ENCODE data around the gene DLGAP1. TPM values are rescaled to one million over a fixed set of nuclear protein-coding genes. Genes with fewer than 3 reads are reported as not detected.

The DLGAP1 gene
- polyA plus RNA-seq, 1 of the 3 experiments (the other 2 are of a cell fraction): not detected

DNA sequence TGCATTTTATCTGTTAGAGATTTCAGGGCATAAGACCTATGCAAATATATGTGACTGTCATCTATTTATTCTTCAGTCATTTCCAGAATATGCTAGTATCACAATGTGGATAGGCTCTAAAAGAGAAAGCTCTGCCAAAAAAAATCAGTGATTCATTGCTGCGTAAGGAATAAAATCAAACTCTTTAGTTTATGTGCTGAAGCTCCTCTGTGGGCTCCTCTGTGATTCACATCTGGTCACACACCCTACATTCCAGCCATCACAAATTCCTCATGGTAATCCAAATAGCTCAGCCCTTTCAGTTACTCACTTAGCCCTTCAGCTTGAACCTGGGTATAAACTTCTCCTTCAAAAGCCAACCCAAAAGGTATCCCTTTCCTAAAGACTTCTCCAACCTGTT lies 21.4 kb downstream of the DLGAP1 start:
- H3K4me1 ChIP-seq (ENCODE audit: control insufficient read depth in 1 of 2, insufficient read depth in 2 of 2, low read depth in 1 of 2, low read length in 1 of 2): no peaks in the 10 kb centered on the region; a peak in 1 of 4 replicates
- no peaks in the 10 kb centered on the region for H3K9me2 ChIP-seq
- no peaks in the 10 kb centered on the region for H3K9me3 ChIP-seq
- ChIA-PET CTCF (no interaction called here), POLR2A (no interaction called here)
- TF ChIP-seq GABPA (IDR thresholded peaks at IDR 0.05; ENCODE audit: low read depth): no peak
- no peak for TF ChIP-seq NFIC (IDR thresholded peaks at IDR 0.05; ENCODE audit: borderline replicate concordance)
- no peak for TF ChIP-seq FOSL2 (IDR thresholded peaks at IDR 0.05; ENCODE audit: borderline replicate concordance, low read depth)
- TF ChIP-seq GATA2 (CRISPR knock-in tag; IDR thresholded peaks at IDR 0.05): no peak
- TF ChIP-seq RCOR1 (IDR thresholded peaks at IDR 0.05; ENCODE audit: low read length): no peak
- no peak for TF ChIP-seq FOXM1 (IDR thresholded peaks at IDR 0.05; ENCODE audit: low read depth)
- TF ChIP-seq, protein P1, sequence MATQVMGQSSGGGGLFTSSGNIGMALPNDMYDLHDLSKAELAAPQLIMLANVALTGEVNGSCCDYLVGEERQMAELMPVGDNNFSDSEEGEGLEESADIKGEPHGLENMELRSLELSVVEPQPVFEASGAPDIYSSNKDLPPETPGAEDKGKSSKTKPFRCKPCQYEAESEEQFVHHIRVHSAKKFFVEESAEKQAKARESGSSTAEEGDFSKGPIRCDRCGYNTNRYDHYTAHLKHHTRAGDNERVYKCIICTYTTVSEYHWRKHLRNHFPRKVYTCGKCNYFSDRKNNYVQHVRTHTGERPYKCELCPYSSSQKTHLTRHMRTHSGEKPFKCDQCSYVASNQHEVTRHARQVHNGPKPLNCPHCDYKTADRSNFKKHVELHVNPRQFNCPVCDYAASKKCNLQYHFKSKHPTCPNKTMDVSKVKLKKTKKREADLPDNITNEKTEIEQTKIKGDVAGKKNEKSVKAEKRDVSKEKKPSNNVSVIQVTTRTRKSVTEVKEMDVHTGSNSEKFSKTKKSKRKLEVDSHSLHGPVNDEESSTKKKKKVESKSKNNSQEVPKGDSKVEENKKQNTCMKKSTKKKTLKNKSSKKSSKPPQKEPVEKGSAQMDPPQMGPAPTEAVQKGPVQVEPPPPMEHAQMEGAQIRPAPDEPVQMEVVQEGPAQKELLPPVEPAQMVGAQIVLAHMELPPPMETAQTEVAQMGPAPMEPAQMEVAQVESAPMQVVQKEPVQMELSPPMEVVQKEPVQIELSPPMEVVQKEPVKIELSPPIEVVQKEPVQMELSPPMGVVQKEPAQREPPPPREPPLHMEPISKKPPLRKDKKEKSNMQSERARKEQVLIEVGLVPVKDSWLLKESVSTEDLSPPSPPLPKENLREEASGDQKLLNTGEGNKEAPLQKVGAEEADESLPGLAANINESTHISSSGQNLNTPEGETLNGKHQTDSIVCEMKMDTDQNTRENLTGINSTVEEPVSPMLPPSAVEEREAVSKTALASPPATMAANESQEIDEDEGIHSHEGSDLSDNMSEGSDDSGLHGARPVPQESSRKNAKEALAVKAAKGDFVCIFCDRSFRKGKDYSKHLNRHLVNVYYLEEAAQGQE (IDR thresholded peaks at IDR 0.05; ENCODE audit: low read depth, low read length): no peak
- TF ChIP-seq, protein P2, sequence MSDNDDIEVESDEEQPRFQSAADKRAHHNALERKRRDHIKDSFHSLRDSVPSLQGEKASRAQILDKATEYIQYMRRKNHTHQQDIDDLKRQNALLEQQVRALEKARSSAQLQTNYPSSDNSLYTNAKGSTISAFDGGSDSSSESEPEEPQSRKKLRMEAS (IDR thresholded peaks at IDR 0.05; ENCODE audit: low read depth): no peak
- TF ChIP-seq JUND (IDR thresholded peaks at IDR 0.05): no peak
- no peak for TF ChIP-seq EZH2phosphoT487 (IDR thresholded peaks at IDR 0.05; ENCODE audit: borderline replicate concordance, low read depth)
- TF ChIP-seq, protein P3, sequence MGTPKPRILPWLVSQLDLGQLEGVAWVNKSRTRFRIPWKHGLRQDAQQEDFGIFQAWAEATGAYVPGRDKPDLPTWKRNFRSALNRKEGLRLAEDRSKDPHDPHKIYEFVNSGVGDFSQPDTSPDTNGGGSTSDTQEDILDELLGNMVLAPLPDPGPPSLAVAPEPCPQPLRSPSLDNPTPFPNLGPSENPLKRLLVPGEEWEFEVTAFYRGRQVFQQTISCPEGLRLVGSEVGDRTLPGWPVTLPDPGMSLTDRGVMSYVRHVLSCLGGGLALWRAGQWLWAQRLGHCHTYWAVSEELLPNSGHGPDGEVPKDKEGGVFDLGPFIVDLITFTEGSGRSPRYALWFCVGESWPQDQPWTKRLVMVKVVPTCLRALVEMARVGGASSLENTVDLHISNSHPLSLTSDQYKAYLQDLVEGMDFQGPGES (IDR thresholded peaks at IDR 0.05; ENCODE audit: low read depth, low read length): no peak
- no peak for TF ChIP-seq YY1 (IDR thresholded peaks at IDR 0.05; ENCODE audit: low read depth)
- TF ChIP-seq TEAD4 (IDR thresholded peaks at IDR 0.05; ENCODE audit: borderline replicate concordance, insufficient read depth): no peak
- no peak for TF ChIP-seq RFX5 (IDR thresholded peaks at IDR 0.05; ENCODE audit: low read length)
- TF ChIP-seq, protein P4, sequence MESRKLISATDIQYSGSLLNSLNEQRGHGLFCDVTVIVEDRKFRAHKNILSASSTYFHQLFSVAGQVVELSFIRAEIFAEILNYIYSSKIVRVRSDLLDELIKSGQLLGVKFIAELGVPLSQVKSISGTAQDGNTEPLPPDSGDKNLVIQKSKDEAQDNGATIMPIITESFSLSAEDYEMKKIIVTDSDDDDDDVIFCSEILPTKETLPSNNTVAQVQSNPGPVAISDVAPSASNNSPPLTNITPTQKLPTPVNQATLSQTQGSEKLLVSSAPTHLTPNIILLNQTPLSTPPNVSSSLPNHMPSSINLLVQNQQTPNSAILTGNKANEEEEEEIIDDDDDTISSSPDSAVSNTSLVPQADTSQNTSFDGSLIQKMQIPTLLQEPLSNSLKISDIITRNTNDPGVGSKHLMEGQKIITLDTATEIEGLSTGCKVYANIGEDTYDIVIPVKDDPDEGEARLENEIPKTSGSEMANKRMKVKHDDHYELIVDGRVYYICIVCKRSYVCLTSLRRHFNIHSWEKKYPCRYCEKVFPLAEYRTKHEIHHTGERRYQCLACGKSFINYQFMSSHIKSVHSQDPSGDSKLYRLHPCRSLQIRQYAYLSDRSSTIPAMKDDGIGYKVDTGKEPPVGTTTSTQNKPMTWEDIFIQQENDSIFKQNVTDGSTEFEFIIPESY (IDR thresholded peaks at IDR 0.05; ENCODE audit: borderline replicate concordance, low read depth): no peak
- no peak for TF ChIP-seq EP300 (IDR thresholded peaks at IDR 0.05; ENCODE audit: borderline replicate concordance in 1 of 2, low read depth in 1 of 2, low read length in 1 of 2)
- no peak for TF ChIP-seq FOXJ3 (CRISPR knock-in tag; IDR thresholded peaks at IDR 0.05)
- TF ChIP-seq, protein P5, sequence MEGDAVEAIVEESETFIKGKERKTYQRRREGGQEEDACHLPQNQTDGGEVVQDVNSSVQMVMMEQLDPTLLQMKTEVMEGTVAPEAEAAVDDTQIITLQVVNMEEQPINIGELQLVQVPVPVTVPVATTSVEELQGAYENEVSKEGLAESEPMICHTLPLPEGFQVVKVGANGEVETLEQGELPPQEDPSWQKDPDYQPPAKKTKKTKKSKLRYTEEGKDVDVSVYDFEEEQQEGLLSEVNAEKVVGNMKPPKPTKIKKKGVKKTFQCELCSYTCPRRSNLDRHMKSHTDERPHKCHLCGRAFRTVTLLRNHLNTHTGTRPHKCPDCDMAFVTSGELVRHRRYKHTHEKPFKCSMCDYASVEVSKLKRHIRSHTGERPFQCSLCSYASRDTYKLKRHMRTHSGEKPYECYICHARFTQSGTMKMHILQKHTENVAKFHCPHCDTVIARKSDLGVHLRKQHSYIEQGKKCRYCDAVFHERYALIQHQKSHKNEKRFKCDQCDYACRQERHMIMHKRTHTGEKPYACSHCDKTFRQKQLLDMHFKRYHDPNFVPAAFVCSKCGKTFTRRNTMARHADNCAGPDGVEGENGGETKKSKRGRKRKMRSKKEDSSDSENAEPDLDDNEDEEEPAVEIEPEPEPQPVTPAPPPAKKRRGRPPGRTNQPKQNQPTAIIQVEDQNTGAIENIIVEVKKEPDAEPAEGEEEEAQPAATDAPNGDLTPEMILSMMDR (IDR thresholded peaks at IDR 0.05): no peak
- TF ChIP-seq, protein P6, sequence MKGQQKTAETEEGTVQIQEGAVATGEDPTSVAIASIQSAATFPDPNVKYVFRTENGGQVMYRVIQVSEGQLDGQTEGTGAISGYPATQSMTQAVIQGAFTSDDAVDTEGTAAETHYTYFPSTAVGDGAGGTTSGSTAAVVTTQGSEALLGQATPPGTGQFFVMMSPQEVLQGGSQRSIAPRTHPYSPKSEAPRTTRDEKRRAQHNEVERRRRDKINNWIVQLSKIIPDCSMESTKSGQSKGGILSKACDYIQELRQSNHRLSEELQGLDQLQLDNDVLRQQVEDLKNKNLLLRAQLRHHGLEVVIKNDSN (IDR thresholded peaks at IDR 0.05; ENCODE audit: borderline replicate concordance, low read depth): no peak
- no peak for TF ChIP-seq SIN3A (IDR thresholded peaks at IDR 0.05; ENCODE audit: borderline replicate concordance, low read depth, low read length)
- 4% methylated on average over 1 of the region's 1 CpG for WGBS (ENCODE audit: low lambda C conversion rate)
- H3K36me3 ChIP-seq (replicated peaks in 1 of 2; ENCODE audit: control insufficient read depth in 1 of 2, insufficient read depth in 2 of 2, low read length in 1 of 2): no peaks in the 10 kb centered on the region
- no peak overlapping the region for H3K27ac ChIP-seq (ENCODE audit: low read depth in 2 of 2, low read length in 1 of 2)
- H3F3A ChIP-seq (replicated peaks; ENCODE audit: insufficient read depth): no peaks in the 10 kb centered on the region
- DNase-seq: no peak
- H2AFZ ChIP-seq (ENCODE audit: low read depth): no peak overlapping the region
- H3K4me3 ChIP-seq (ENCODE audit: low read depth in 2 of 2, low read length in 1 of 2): no peak overlapping the region
- no peak overlapping the region for H3K9ac ChIP-seq
- H4K20me1 ChIP-seq (ENCODE audit: insufficient read depth): no peaks in the 10 kb centered on the region
- no peak overlapping the region for H3K4me2 ChIP-seq
- H3K79me2 ChIP-seq (ENCODE audit: insufficient read depth): no peaks in the 10 kb centered on the region
- H3K27me3 ChIP-seq (ENCODE audit: insufficient read depth): no peaks in the 10 kb centered on the region
